ENCODE results near the gene TMEM132D. TPM values are rescaled to one million over a fixed set of nuclear protein-coding genes. Genes with fewer than 3 reads are reported as not detected.

Gene TMEM132D
- total RNA-seq, 1 donor from 2014 or later: 16.5 TPM

DNA sequence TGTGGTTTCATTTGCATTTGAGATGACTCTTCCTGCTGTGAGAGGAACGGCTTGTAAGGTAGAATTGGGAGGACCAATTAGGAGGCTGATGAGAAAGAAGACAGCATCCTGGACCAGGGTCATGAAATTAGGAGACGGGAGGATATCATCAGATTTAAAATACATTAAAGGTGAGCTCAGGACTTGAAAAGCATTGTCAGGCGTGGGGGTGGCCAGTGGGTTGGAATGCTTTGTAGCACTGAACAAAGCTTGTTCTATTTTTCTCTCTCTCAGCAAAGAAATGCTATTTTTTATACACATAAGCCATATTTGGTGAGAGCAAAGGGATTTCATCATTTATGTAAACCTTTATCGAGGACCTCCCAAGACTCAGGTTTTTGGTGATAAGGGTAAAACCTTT is 157.5 kb downstream of the TMEM132D start:
- no peak for DNase-seq
- Mint-ChIP-seq H3K4me1 (ENCODE audit: low read depth, unreplicated experiment) (no peaks in the 10 kb centered on the region), H3K9me3 (ENCODE audit: unreplicated experiment) (no peaks in the 10 kb centered on the region), H3K27me3 (ENCODE audit: unreplicated experiment) (no peaks in the 10 kb centered on the region), H3K27ac (ENCODE audit: unreplicated experiment) (no peak overlapping the region), H3K36me3 (ENCODE audit: unreplicated experiment) (peaks cover 4% of the 10 kb centered on the region), H3K4me3 (ENCODE audit: unreplicated experiment) (no peak overlapping the region)
- TF ChIP-seq, protein P1, sequence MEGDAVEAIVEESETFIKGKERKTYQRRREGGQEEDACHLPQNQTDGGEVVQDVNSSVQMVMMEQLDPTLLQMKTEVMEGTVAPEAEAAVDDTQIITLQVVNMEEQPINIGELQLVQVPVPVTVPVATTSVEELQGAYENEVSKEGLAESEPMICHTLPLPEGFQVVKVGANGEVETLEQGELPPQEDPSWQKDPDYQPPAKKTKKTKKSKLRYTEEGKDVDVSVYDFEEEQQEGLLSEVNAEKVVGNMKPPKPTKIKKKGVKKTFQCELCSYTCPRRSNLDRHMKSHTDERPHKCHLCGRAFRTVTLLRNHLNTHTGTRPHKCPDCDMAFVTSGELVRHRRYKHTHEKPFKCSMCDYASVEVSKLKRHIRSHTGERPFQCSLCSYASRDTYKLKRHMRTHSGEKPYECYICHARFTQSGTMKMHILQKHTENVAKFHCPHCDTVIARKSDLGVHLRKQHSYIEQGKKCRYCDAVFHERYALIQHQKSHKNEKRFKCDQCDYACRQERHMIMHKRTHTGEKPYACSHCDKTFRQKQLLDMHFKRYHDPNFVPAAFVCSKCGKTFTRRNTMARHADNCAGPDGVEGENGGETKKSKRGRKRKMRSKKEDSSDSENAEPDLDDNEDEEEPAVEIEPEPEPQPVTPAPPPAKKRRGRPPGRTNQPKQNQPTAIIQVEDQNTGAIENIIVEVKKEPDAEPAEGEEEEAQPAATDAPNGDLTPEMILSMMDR (IDR thresholded peaks at IDR 0.05; ENCODE audit: partially characterized antibody, unreplicated experiment): no peak

DNA sequence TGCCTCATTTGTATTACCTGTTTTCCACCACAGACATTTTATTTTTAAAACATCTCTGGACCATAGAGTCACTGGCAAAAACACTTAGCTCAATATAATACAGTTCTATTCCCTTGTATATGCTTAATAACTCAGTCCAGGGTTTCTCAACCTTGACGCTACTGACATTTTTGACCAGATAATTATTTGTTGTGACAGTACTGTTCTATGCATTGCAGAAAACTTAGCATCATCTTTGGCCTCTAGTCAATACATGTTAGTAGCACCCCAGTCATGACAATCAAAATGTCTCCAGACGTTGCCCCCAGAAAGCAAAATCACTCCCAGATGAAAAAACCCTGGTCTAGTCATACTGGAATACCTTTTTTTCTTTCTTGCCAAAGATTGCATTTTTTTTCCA is 174.7 kb downstream of the TMEM132D start:
- no peak for DNase-seq
- Mint-ChIP-seq H3K36me3 (ENCODE audit: unreplicated experiment) (peaks cover 16% of the 10 kb centered on the region), H3K27ac (ENCODE audit: unreplicated experiment) (no peak overlapping the region), H3K9me3 (ENCODE audit: unreplicated experiment) (peaks cover 5% of the 10 kb centered on the region), H3K27me3 (ENCODE audit: unreplicated experiment) (peaks cover 2% of the 10 kb centered on the region), H3K4me3 (ENCODE audit: unreplicated experiment) (no peak overlapping the region), H3K4me1 (ENCODE audit: low read depth, unreplicated experiment) (no peaks in the 10 kb centered on the region)
- TF ChIP-seq, protein P1 (IDR thresholded peaks at IDR 0.05; ENCODE audit: partially characterized antibody, unreplicated experiment): no peak

- peaks cover 16% of the 10 kb centered on the region for H3K36me3 Mint-ChIP-seq (ENCODE audit: unreplicated experiment)
- H3K4me3 Mint-ChIP-seq (ENCODE audit: unreplicated experiment): no peak overlapping the region
- no peak overlapping the region for H3K27ac Mint-ChIP-seq (ENCODE audit: unreplicated experiment)
- no peak for DNase-seq
- TF ChIP-seq, protein P1 (IDR thresholded peaks at IDR 0.05; ENCODE audit: partially characterized antibody, unreplicated experiment): no peak
- peaks cover 8% of the 10 kb centered on the region for H3K9me3 Mint-ChIP-seq (ENCODE audit: unreplicated experiment)
- no peaks in the 10 kb centered on the region for H3K27me3 Mint-ChIP-seq (ENCODE audit: unreplicated experiment)
- no peaks in the 10 kb centered on the region for H3K4me1 Mint-ChIP-seq (ENCODE audit: low read depth, unreplicated experiment)
Observed at GRCh38 chr12:129727100-129727499, 176.7 kb downstream of the TMEM132D start.

- Mint-ChIP-seq H3K4me3 (ENCODE audit: unreplicated experiment) (no peak overlapping the region), H3K27ac (ENCODE audit: unreplicated experiment) (no peak overlapping the region), H3K9me3 (ENCODE audit: unreplicated experiment) (peaks cover 8% of the 10 kb centered on the region), H3K36me3 (ENCODE audit: unreplicated experiment) (peaks cover 10% of the 10 kb centered on the region), H3K4me1 (ENCODE audit: low read depth, unreplicated experiment) (no peaks in the 10 kb centered on the region), H3K27me3 (ENCODE audit: unreplicated experiment) (no peaks in the 10 kb centered on the region)
- DNase-seq: no peak
- TF ChIP-seq, protein P1 (IDR thresholded peaks at IDR 0.05; ENCODE audit: partially characterized antibody, unreplicated experiment): no peak
Observed at GRCh38 chr12:129723260-129723659, 180.6 kb downstream of the TMEM132D start.

- Mint-ChIP-seq H3K36me3 (ENCODE audit: unreplicated experiment) (peaks cover 4% of the 10 kb centered on the region), H3K27me3 (ENCODE audit: unreplicated experiment) (no peaks in the 10 kb centered on the region), H3K4me1 (ENCODE audit: low read depth, unreplicated experiment) (no peaks in the 10 kb centered on the region), H3K27ac (ENCODE audit: unreplicated experiment) (no peak overlapping the region), H3K9me3 (ENCODE audit: unreplicated experiment) (peaks cover 9% of the 10 kb centered on the region), H3K4me3 (ENCODE audit: unreplicated experiment) (no peak overlapping the region)
- no peak for DNase-seq
- TF ChIP-seq, protein P1 (IDR thresholded peaks at IDR 0.05; ENCODE audit: partially characterized antibody, unreplicated experiment): no peak
Observed at GRCh38 chr12:129720618-129721017, 183.2 kb downstream of the TMEM132D start.
